Measurements from ENCODE around the gene FHIT.
"Not testable (repeated sequence)": the region's sequence is repeated elsewhere in the genome, so short reads cannot be mapped to it uniquely, and the experiment has no call there.

FHIT gene

DNA sequence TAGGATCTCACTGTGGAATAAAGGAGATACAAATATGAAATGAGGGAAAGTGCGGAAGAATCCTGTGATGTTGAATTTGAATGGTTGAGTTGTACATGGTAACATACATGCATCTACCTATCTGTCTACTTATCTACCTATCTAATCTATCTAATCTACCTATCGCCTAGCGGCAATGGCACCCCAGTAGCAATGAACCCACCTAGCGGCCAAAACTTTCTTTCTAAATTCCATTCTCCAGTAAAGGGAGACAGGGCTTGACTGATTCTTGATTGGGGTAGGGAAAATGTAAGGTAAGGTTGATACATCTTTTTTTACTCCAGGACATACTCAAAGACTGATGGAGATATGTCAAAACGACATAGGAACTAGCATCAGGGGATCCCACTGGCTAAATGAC, 345.0 kb downstream of the FHIT start:
- Histone ChIP-seq H2AFZ (ENCODE audit: low read depth, low read length) (no peak overlapping the region), H3K27me3 (ENCODE audit: low read depth, low read length) (no peaks in the 10 kb centered on the region), H3K9me3 (ENCODE audit: insufficient read depth, low read length) (no peaks in the 10 kb centered on the region), H3K36me3 (replicated peaks; ENCODE audit: low read depth, low read length) (no peaks in the 10 kb centered on the region), H3K4me1 (ENCODE audit: low read length) (no peaks in the 10 kb centered on the region), H3K4me3 (ENCODE audit: low read length) (no peak overlapping the region), H3K79me2 (ENCODE audit: low read length) (no peaks in the 10 kb centered on the region), H3K9ac (ENCODE audit: low read length) (no peak overlapping the region), H4K20me1 (ENCODE audit: insufficient read depth, low read length) (no peaks in the 10 kb centered on the region), H3K4me2 (ENCODE audit: low read length) (no peak overlapping the region), H3K27ac (ENCODE audit: low read length) (no peak overlapping the region)
- TF ChIP-seq CTCF (IDR thresholded peaks at IDR 0.05; ENCODE audit: low read depth, low read length) (no peak), EZH2phosphoT487 (IDR thresholded peaks at IDR 0.05; ENCODE audit: low read depth) (no peak)

- no peak overlapping the region for H3K4me2 ChIP-seq (ENCODE audit: low read length)
- TF ChIP-seq EZH2phosphoT487 (IDR thresholded peaks at IDR 0.05; ENCODE audit: low read depth), result no peak
- TF ChIP-seq CTCF (IDR thresholded peaks at IDR 0.05; ENCODE audit: low read depth, low read length), result no peak
- no peaks in the 10 kb centered on the region for H3K79me2 ChIP-seq (ENCODE audit: low read length)
- no peaks in the 10 kb centered on the region for H3K36me3 ChIP-seq (replicated peaks; ENCODE audit: low read depth, low read length)
- no peaks in the 10 kb centered on the region for H3K4me1 ChIP-seq (ENCODE audit: low read length)
- no peaks in the 10 kb centered on the region for H4K20me1 ChIP-seq (ENCODE audit: insufficient read depth, low read length)
- H3K27ac ChIP-seq (ENCODE audit: low read length), result no peak overlapping the region
- H3K9me3 ChIP-seq (ENCODE audit: insufficient read depth, low read length), result no peaks in the 10 kb centered on the region
- no peak overlapping the region for H3K4me3 ChIP-seq (ENCODE audit: low read length)
- H2AFZ ChIP-seq (ENCODE audit: low read depth, low read length), result no peak overlapping the region
- no peaks in the 10 kb centered on the region for H3K27me3 ChIP-seq (ENCODE audit: low read depth, low read length)
- H3K9ac ChIP-seq (ENCODE audit: low read length), result no peak overlapping the region
Measured at GRCh38 chr3:60898321-60898720, 352.9 kb downstream of the FHIT start.

GRCh38 chr3:60893946-60894345, 357.3 kb downstream of the FHIT start:
- Histone ChIP-seq H3K27ac (ENCODE audit: low read length) (no peak overlapping the region), H4K20me1 (ENCODE audit: insufficient read depth, low read length) (no peaks in the 10 kb centered on the region), H3K9ac (ENCODE audit: low read length) (no peak overlapping the region), H3K79me2 (ENCODE audit: low read length) (no peaks in the 10 kb centered on the region), H3K36me3 (replicated peaks; ENCODE audit: low read depth, low read length) (no peaks in the 10 kb centered on the region), H3K4me1 (ENCODE audit: low read length) (no peaks in the 10 kb centered on the region), H3K27me3 (ENCODE audit: low read depth, low read length) (no peaks in the 10 kb centered on the region), H3K4me2 (ENCODE audit: low read length) (no peak overlapping the region), H2AFZ (ENCODE audit: low read depth, low read length) (no peak overlapping the region), H3K9me3 (ENCODE audit: insufficient read depth, low read length) (no peaks in the 10 kb centered on the region), H3K4me3 (ENCODE audit: low read length) (no peak overlapping the region)
- no peak for TF ChIP-seq CTCF (IDR thresholded peaks at IDR 0.05; ENCODE audit: low read depth, low read length)
- no peak for TF ChIP-seq EZH2phosphoT487 (IDR thresholded peaks at IDR 0.05; ENCODE audit: low read depth)

DNA sequence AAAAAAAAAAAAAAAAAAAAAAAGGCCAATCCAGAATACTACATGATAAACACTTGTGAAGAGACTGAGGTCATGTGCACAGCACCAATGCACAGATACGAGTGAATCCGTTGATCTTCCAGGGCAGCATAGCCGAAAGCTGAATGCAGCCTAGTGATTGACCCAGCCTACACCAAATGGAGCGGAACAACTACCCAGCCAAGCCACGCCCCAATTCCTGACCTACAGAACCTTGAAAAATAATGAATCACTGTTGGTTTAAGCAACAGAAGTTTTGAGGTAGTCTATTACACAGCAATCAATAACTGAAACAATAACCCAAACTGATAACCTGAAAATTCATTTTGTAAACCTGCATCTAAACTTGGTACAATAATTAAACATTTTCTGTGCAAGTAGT, 361.0 kb downstream of the FHIT start:
- Histone ChIP-seq H3K27me3 (ENCODE audit: low read depth, low read length) (no peaks in the 10 kb centered on the region), H3K79me2 (ENCODE audit: low read length) (no peaks in the 10 kb centered on the region), H2AFZ (ENCODE audit: low read depth, low read length) (no peak overlapping the region), H3K4me2 (ENCODE audit: low read length) (no peak overlapping the region), H3K9ac (ENCODE audit: low read length) (no peak overlapping the region), H3K4me1 (ENCODE audit: low read length) (no peaks in the 10 kb centered on the region), H3K27ac (ENCODE audit: low read length) (no peak overlapping the region), H3K4me3 (ENCODE audit: low read length) (no peak overlapping the region), H3K36me3 (replicated peaks; ENCODE audit: low read depth, low read length) (no peaks in the 10 kb centered on the region), H3K9me3 (ENCODE audit: insufficient read depth, low read length) (no peaks in the 10 kb centered on the region), H4K20me1 (ENCODE audit: insufficient read depth, low read length) (no peaks in the 10 kb centered on the region)
- TF ChIP-seq CTCF (IDR thresholded peaks at IDR 0.05; ENCODE audit: low read depth, low read length) (no peak), EZH2phosphoT487 (IDR thresholded peaks at IDR 0.05; ENCODE audit: low read depth) (no peak)

- not testable (repeated sequence) for H4K20me1 ChIP-seq (ENCODE audit: insufficient read depth, low read length); H2AFZ ChIP-seq (ENCODE audit: low read depth, low read length); H3K36me3 ChIP-seq (replicated peaks; ENCODE audit: low read depth, low read length); H3K4me3 ChIP-seq (ENCODE audit: low read length); H3K9ac ChIP-seq (ENCODE audit: low read length); H3K4me1 ChIP-seq (ENCODE audit: low read length); H3K9me3 ChIP-seq (ENCODE audit: insufficient read depth, low read length); H3K79me2 ChIP-seq (ENCODE audit: low read length); H3K27ac ChIP-seq (ENCODE audit: low read length); H3K4me2 ChIP-seq (ENCODE audit: low read length); H3K27me3 ChIP-seq (ENCODE audit: low read depth, low read length)
Measured at GRCh38 chr3:60888952-60889351, 362.3 kb downstream of the FHIT start.
